IMR-90 (cell line): ENCODE data around the gene RPL10A. TPM values are rescaled to one million over a fixed set of nuclear protein-coding genes. Genes with fewer than 3 reads are reported as not detected.

Experiments used
- ATAC-seq: fragments of 200-7000 bp; cut with Tn5 transposase; 2 replicates; pipeline ENCODE4 v1.9.1; 2020; ENCODE audit warnings: low read depth, mild to moderate bottlenecking, moderate library complexity
- BruUV-seq: library from RNA; stranded (reverse); fragments of 400-500 nt; replicated peaks from 2 replicates; lab custom pipeline; 2021; lab: Mats Ljungman, UMichigan
- CTCF ChIA-PET: fragments of 300-600 bp; formaldehyde crosslinking; extraction: SDS; loops from one replicate; lab custom pipeline; 2021; ENCODE audit warnings: antibody characterized with exemption; lab: Yijun Ruan, JAX
- POLR2A ChIA-PET: fragments of 300-600 bp; sonication (Branson Sonifier 250); formaldehyde crosslinking; loops from one replicate; lab custom pipeline; 2022; ENCODE audit warnings: antibody characterized with exemption; ENCODE audit not compliant: unreplicated experiment; lab: Charles Lee
- DNase-seq: peaks from one replicate; pipeline ENCODE4 v3.0.0; 2013
- H2AFZ ChIP-seq: replicated peaks from 2 replicates; pipeline ENCODE3; 2013; ENCODE audit warnings: low read length, mild to moderate bottlenecking; ENCODE audit not compliant: poor library complexity
- H2AK5ac ChIP-seq: 2 replicates; pipeline ENCODE4 v1.6.1; 2013; ENCODE audit warnings: low read depth, low read length, inconsistent platforms
- H2AK9ac ChIP-seq: replicated peaks from 2 replicates; pipeline ENCODE3; 2013; ENCODE audit warnings: mild to moderate bottlenecking, low read depth, low read length, moderate library complexity; ENCODE audit not compliant: poor library complexity
- H2BK120ac ChIP-seq: 2 replicates; pipeline ENCODE4 v1.6.1; 2013; ENCODE audit warnings: low read depth, low read length, inconsistent platforms
- H2BK15ac ChIP-seq: 3 replicates; pipeline ENCODE4 v1.6.1; 2013; ENCODE audit warnings: low read depth, low read length, inconsistent platforms
- H2BK20ac ChIP-seq: 2 replicates; pipeline ENCODE4 v1.6.1; 2013; ENCODE audit warnings: low read depth, mild to moderate bottlenecking, inconsistent platforms, low read length, moderate library complexity
- H2BK5ac ChIP-seq: 2 replicates; pipeline ENCODE4 v1.6.1; 2013; ENCODE audit warnings: mild to moderate bottlenecking, low read depth, low read length, inconsistent platforms; ENCODE audit not compliant: poor library complexity, severe bottlenecking
- H3K14ac ChIP-seq: replicated peaks from 2 replicates; pipeline ENCODE4 v1.6.1; 2013; ENCODE audit warnings: low read depth, low read length, inconsistent platforms
- H3K18ac ChIP-seq: 2 replicates; pipeline ENCODE4 v1.6.1; 2013; ENCODE audit warnings: low read depth, low read length, control low read depth
- H3K23ac ChIP-seq: 2 replicates; pipeline ENCODE4 v1.6.1; 2013; ENCODE audit warnings: low read depth, low read length, inconsistent platforms
- H3K27ac ChIP-seq: 2 replicates; pipeline ENCODE4 v1.5.1; 2013; ENCODE audit warnings: mild to moderate bottlenecking, control low read depth, low read length; ENCODE audit not compliant: insufficient read depth
- H3K27me3 ChIP-seq: 2 replicates; pipeline ENCODE4 v1.6.1; 2013; ENCODE audit warnings: low read length; ENCODE audit not compliant: control insufficient read depth, insufficient read depth
- H3K36me3 ChIP-seq: 2 replicates; pipeline ENCODE4 v1.6.1; 2013; ENCODE audit warnings: low read length, mixed read lengths; ENCODE audit not compliant: control insufficient read depth, insufficient read depth
- H3K4ac ChIP-seq: 2 replicates; pipeline ENCODE4 v1.6.1; 2013; ENCODE audit warnings: low read depth, low read length, inconsistent platforms
- H3K4me1 ChIP-seq: 2 replicates; pipeline ENCODE4 v1.6.1; 2013; ENCODE audit warnings: low read length, mixed read lengths; ENCODE audit not compliant: control insufficient read depth, insufficient read depth
- H3K4me2 ChIP-seq: 2 replicates; pipeline ENCODE4 v1.6.1; 2013; ENCODE audit warnings: low read depth, mild to moderate bottlenecking, control low read depth, low read length, moderate library complexity
- H3K4me3 ChIP-seq: 2 replicates; pipeline ENCODE4 v1.5.1; 2013; ENCODE audit warnings: low read depth, mild to moderate bottlenecking, control low read depth, low read length, moderate library complexity; ENCODE audit not compliant: insufficient read depth
- H3K56ac ChIP-seq: 2 replicates; pipeline ENCODE4 v1.6.1; 2013; ENCODE audit warnings: low read length, inconsistent platforms; ENCODE audit not compliant: insufficient read depth; ENCODE audit errors: extremely low read depth
- H3K79me1 ChIP-seq, 2 experiments: 2 replicates each; pipeline ENCODE4 v1.6.1; 2013; ENCODE audit warnings: low read length in 2 of 2, inconsistent platforms in 1 of 2, low read depth in 1 of 2
- H3K9ac ChIP-seq: 2 replicates; pipeline ENCODE4 v1.6.1; 2013; ENCODE audit warnings: low read depth, low read length, control low read depth
- H3K9me1 ChIP-seq: 2 replicates; pipeline ENCODE4 v1.6.1; 2013; ENCODE audit warnings: low read length, inconsistent platforms; ENCODE audit not compliant: insufficient read depth
- H3K9me3 ChIP-seq: 2 replicates; pipeline ENCODE4 v1.6.1; 2013; ENCODE audit warnings: low read length; ENCODE audit not compliant: control insufficient read depth, insufficient read depth
- H4K20me1 ChIP-seq: 2 replicates; pipeline ENCODE4 v1.6.1; 2013; ENCODE audit warnings: low read length, inconsistent platforms; ENCODE audit not compliant: insufficient read depth
- H4K5ac ChIP-seq: 2 replicates; pipeline ENCODE4 v1.6.1; 2013; ENCODE audit warnings: mild to moderate bottlenecking, low read depth, low read length, control low read depth
- H4K8ac ChIP-seq, 2 experiments: 2 replicates each; pipeline ENCODE4 v1.6.1; 2013; ENCODE audit warnings: low read depth in 2 of 2, low read length in 2 of 2, control low read depth in 1 of 2, inconsistent platforms in 1 of 2
- H4K91ac ChIP-seq: 2 replicates; pipeline ENCODE4 v1.6.1; 2013; ENCODE audit warnings: low read depth, low read length, inconsistent platforms; ENCODE audit not compliant: insufficient read depth
- BHLHE40 ChIP-seq: fragments of 150-350 bp; IDR thresholded peaks from 2 replicates; pipeline ENCODE4 v1.6.1; 2016; ENCODE audit warnings: mild to moderate bottlenecking, low read depth, low read length
- CEBPB ChIP-seq: IDR thresholded peaks from 2 replicates; pipeline ENCODE4 v1.6.1; 2012; ENCODE audit warnings: low read depth, low read length, improper control_type of control experiment
- CHD1 ChIP-seq: IDR thresholded peaks from 2 replicates; pipeline ENCODE4 v1.6.1; 2012; ENCODE audit warnings: low read depth, low read length, improper control_type of control experiment
- FOS ChIP-seq: fragments of 150-350 bp; IDR thresholded peaks from 2 replicates; pipeline ENCODE4 v1.6.1; 2016; ENCODE audit warnings: low read depth, low read length
- MAFK ChIP-seq: IDR thresholded peaks from 2 replicates; pipeline ENCODE4 v1.6.1; 2012; ENCODE audit warnings: low read depth, low read length, improper control_type of control experiment
- MAZ ChIP-seq: IDR thresholded peaks from 2 replicates; pipeline ENCODE4 v1.6.1; 2012; ENCODE audit warnings: low read depth, mild to moderate bottlenecking, low read length, improper control_type of control experiment, moderate library complexity, borderline replicate concordance
- MXI1 ChIP-seq: IDR thresholded peaks from 2 replicates; pipeline ENCODE4 v1.6.1; 2012; ENCODE audit warnings: low read depth, mild to moderate bottlenecking, low read length, moderate library complexity, borderline replicate concordance
- NFE2L2 ChIP-seq: fragments of 150-350 bp; IDR thresholded peaks from 2 replicates; pipeline ENCODE4 v1.6.1; 2016; ENCODE audit warnings: low read depth, mild to moderate bottlenecking, low read length
- POLR2A ChIP-seq: IDR thresholded peaks from 2 replicates; pipeline ENCODE4 v1.6.1; 2012; ENCODE audit warnings: mild to moderate bottlenecking, low read depth, low read length
- RAD21 ChIP-seq: IDR thresholded peaks from 2 replicates; pipeline ENCODE4 v1.6.1; 2012; ENCODE audit warnings: low read length, improper control_type of control experiment
- RCOR1 ChIP-seq: IDR thresholded peaks from 2 replicates; pipeline ENCODE4 v1.6.1; 2012; ENCODE audit warnings: mild to moderate bottlenecking, low read length, improper control_type of control experiment; ENCODE audit not compliant: insufficient replicate concordance
- RFX5 ChIP-seq: IDR thresholded peaks from 2 replicates; pipeline ENCODE4 v1.8.0; 2012; ENCODE audit warnings: low read depth, mild to moderate bottlenecking, low read length, moderate library complexity
- SMC3 ChIP-seq: fragments of 150-350 bp; IDR thresholded peaks from 2 replicates; pipeline ENCODE4 v1.6.1; 2016; ENCODE audit warnings: low read depth, mild to moderate bottlenecking, antibody characterized with exemption, low read length, moderate library complexity
- WGBS, 2 experiments: methylation state at CpG; one replicate each; pipeline versions ENCODE4 v1.1.5 to v1.1.7; 2013; ENCODE audit warnings: missing lambda C conversion rate in 2 of 2; ENCODE audit not compliant: insufficient read length in 1 of 2; ENCODE audit errors: extremely low coverage in 2 of 2; 5-methylcytosine and 5-hydroxymethylcytosine counted together
- dilution Hi-C: fragments of 300-500 bp; cut with HindIII; formaldehyde crosslinking; loops from one replicate; pipeline ENCODE4 v1.14.3; 2018; ENCODE audit warnings: low sequenced_read_pairs; ENCODE audit not compliant: unreplicated experiment
- in situ Hi-C: fragments of 300-500 bp; cut with MboI; formaldehyde crosslinking; loops from 3 replicates; pipeline ENCODE4 v1.14.3; 2019; ENCODE audit warnings: low sequenced_read_pairs, inconsistent platforms, mixed read lengths
- intact Hi-C: fragments of 100-400 bp; cut with micrococcal nuclease; formaldehyde crosslinking; loops from 2 replicates; pipeline ENCODE4 v1.10.0; 2022
- polyA plus RNA-seq, 3 experiments: library from polyadenylated mRNA; depleted of rRNA; stranded (reverse); fragments of >200 nt; gene quantifications; 2 replicates each; pipeline ENCODE4 v1.2.3, GENCODE V29; 2012; ENCODE audit warnings: low replicate concordance in 1 of 3
- total RNA-seq: library from RNA; depleted of rRNA; stranded (reverse); fragments of >200 nt; gene quantifications from 2 replicates; pipeline ENCODE4 v1.2.3, GENCODE V29; 2012
- TF ChIP-seq, protein P1 (sequence below): conservative IDR thresholded peaks from 2 replicates; pipeline ENCODE4 v1.5.1; 2012; ENCODE audit warnings: mild to moderate bottlenecking, low read depth, low read length, improper control_type of control experiment
- TF ChIP-seq, protein P2 (sequence below): fragments of 150-350 bp; IDR thresholded peaks from 2 replicates; pipeline ENCODE4 v1.6.1; 2017; ENCODE audit warnings: mild to moderate bottlenecking, antibody characterized with exemption, low read length, low read depth
- TF ChIP-seq, protein P3 (sequence below): fragments of 150-350 bp; IDR thresholded peaks from 2 replicates; pipeline ENCODE4 v1.6.1; 2016; ENCODE audit warnings: low read depth, mild to moderate bottlenecking, low read length, moderate library complexity, borderline replicate concordance

The RPL10A gene
- total and polyA plus RNA-seq, 2 of the 4 experiments (the other 2 are of a cell fraction): 2,310 to 3,153 TPM

DNA sequence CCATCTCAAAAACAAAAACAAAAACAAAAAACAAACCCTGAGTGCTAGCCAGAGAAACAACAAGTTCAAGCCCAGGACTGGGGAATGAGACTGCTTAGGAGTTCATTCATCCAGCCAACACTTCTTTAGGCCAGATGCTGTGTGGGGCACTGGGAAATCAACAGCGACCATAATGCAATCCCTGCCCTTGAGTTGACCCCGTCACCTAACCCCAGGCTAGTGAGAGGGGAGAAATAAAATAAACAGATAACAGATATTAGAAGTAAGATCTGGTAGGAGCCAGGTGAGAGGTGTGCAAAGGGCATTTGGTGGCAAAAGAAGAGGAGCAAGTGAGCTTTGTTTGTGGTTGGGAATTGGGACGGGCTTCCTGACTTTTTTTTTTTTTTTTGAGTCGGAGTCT is 4.9 kb upstream of the RPL10A start:
- ATAC-seq: no peak
- H4K8ac ChIP-seq: no peak overlapping the region
- no peaks in the 10 kb centered on the region for H3K79me1 ChIP-seq
- H3K18ac ChIP-seq: no peak overlapping the region
- H3K23ac ChIP-seq: no peak overlapping the region
- H3K4me1 ChIP-seq: no peaks in the 10 kb centered on the region
- intact Hi-C loops (no loop called here), in situ Hi-C loops (no loop called here), dilution Hi-C loops (no loop called here)
- DNase-seq: no peak
- no peak overlapping the region for H3K4ac ChIP-seq
- no peak overlapping the region for H3K9ac ChIP-seq
- H2BK20ac ChIP-seq: no peak overlapping the region
- no peak overlapping the region for H3K4me2 ChIP-seq
- no peaks in the 10 kb centered on the region for H3K9me1 ChIP-seq
- peaks cover 20% of the 10 kb centered on the region for H3K36me3 ChIP-seq
- H3K27me3 ChIP-seq: no peaks in the 10 kb centered on the region
- no peak overlapping the region for H3K14ac ChIP-seq
- no peak overlapping the region for H4K91ac ChIP-seq
- 67% methylated on average over 1 of the region's 4 CpGs; no CpG with 5 or more reads in 1 of the 2 experiments for WGBS, 2 experiments
- H2BK120ac ChIP-seq: no peak overlapping the region
- H2AK5ac ChIP-seq: no peak overlapping the region
- no peak overlapping the region for H3K56ac ChIP-seq
- TF ChIP-seq SMC3 (no peak), CHD1 (no peak), MAZ (no peak), RFX5 (no peak), NFE2L2 (no peak), RCOR1 (no peak), MXI1 (no peak), BHLHE40 (no peak), CEBPB (no peak), MAFK (no peak), POLR2A (no peak), RAD21 (no peak), FOS (no peak)
- TF ChIP-seq, protein P1, sequence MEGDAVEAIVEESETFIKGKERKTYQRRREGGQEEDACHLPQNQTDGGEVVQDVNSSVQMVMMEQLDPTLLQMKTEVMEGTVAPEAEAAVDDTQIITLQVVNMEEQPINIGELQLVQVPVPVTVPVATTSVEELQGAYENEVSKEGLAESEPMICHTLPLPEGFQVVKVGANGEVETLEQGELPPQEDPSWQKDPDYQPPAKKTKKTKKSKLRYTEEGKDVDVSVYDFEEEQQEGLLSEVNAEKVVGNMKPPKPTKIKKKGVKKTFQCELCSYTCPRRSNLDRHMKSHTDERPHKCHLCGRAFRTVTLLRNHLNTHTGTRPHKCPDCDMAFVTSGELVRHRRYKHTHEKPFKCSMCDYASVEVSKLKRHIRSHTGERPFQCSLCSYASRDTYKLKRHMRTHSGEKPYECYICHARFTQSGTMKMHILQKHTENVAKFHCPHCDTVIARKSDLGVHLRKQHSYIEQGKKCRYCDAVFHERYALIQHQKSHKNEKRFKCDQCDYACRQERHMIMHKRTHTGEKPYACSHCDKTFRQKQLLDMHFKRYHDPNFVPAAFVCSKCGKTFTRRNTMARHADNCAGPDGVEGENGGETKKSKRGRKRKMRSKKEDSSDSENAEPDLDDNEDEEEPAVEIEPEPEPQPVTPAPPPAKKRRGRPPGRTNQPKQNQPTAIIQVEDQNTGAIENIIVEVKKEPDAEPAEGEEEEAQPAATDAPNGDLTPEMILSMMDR: no peak
- TF ChIP-seq, protein P2, sequence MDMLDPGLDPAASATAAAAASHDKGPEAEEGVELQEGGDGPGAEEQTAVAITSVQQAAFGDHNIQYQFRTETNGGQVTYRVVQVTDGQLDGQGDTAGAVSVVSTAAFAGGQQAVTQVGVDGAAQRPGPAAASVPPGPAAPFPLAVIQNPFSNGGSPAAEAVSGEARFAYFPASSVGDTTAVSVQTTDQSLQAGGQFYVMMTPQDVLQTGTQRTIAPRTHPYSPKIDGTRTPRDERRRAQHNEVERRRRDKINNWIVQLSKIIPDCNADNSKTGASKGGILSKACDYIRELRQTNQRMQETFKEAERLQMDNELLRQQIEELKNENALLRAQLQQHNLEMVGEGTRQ: no peak
- TF ChIP-seq, protein P3, sequence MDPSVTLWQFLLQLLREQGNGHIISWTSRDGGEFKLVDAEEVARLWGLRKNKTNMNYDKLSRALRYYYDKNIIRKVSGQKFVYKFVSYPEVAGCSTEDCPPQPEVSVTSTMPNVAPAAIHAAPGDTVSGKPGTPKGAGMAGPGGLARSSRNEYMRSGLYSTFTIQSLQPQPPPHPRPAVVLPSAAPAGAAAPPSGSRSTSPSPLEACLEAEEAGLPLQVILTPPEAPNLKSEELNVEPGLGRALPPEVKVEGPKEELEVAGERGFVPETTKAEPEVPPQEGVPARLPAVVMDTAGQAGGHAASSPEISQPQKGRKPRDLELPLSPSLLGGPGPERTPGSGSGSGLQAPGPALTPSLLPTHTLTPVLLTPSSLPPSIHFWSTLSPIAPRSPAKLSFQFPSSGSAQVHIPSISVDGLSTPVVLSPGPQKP: no peak
- no peak overlapping the region for H2BK15ac ChIP-seq
- BruUV-seq: no TSS peak
- peak overlapping the region; percentile 55 for H2AK9ac ChIP-seq
- ChIA-PET POLR2A (no interaction called here), CTCF (interaction anchor here (0.6 kb wide), 2 partner anchors 14 to 21 kb away, joined by 3 to 4 read pairs; no protein-coding TSS in a partner anchor)
- no peaks in the 10 kb centered on the region for H3K9me3 ChIP-seq
- H2AFZ ChIP-seq: no peak overlapping the region
- no peak overlapping the region for H3K4me3 ChIP-seq
- H4K20me1 ChIP-seq: peaks cover under 1% of the 10 kb centered on the region
- H3K27ac ChIP-seq: no peak overlapping the region
- H2BK5ac ChIP-seq: no peak overlapping the region
- no peak overlapping the region for H4K5ac ChIP-seq
